Activated CD4-positive, alpha-beta T cell treated with anti-CD3 and anti-CD28 coated beads for 36 hours (primary cell): ENCODE measurements around the gene CTSC. TPM values are rescaled to one million over a fixed set of nuclear protein-coding genes. Genes with fewer than 3 reads are reported as not detected.

ENCODE experiments used
- ATAC-seq: fragments of 200-7000 bp; cut with Tn5 transposase; one replicate; pipeline ENCODE4 v1.10.0; 2021; ENCODE audit warnings: mild to moderate bottlenecking, moderate library complexity
- CTCF ChIA-PET: fragments of 350-600 bp; sonication (Branson Sonifier 250); formaldehyde crosslinking; loops from one replicate; lab custom pipeline; 2021; ENCODE audit warnings: antibody characterized with exemption; lab: Charles Lee
- POLR2A ChIA-PET: fragments of 350-600 bp; sonication (Branson Sonifier 250); formaldehyde crosslinking; loops from one replicate; lab custom pipeline; 2021; ENCODE audit warnings: antibody characterized with exemption, inconsistent platforms; lab: Charles Lee
- DNase-seq: peaks from one replicate; pipeline ENCODE4 v3.0.0-alpha.2; 2020
- H3K27ac Mint-ChIP-seq: one replicate; pipeline ENCODE4 v1.8.0; 2021; ENCODE audit warnings: mixed read lengths
- H3K27me3 Mint-ChIP-seq: one replicate; pipeline ENCODE4 v1.8.0; 2021; ENCODE audit warnings: mixed read lengths
- H3K36me3 Mint-ChIP-seq: one replicate; pipeline ENCODE4 v1.8.0; 2021; ENCODE audit warnings: low read depth, mixed read lengths
- H3K4me1 Mint-ChIP-seq: one replicate; pipeline ENCODE4 v1.8.0; 2021; ENCODE audit warnings: mixed read lengths
- H3K4me3 Mint-ChIP-seq: one replicate; pipeline ENCODE4 v1.8.0; 2021; ENCODE audit warnings: mild to moderate bottlenecking, moderate library complexity, mixed read lengths
- H3K9me3 Mint-ChIP-seq: one replicate; pipeline ENCODE4 v1.8.0; 2021; ENCODE audit warnings: low read depth, mixed read lengths
- intact Hi-C, 2 experiments: fragments of 100-400 bp; cut with DNase I in 1 of 2; cut with micrococcal nuclease in 1 of 2; formaldehyde crosslinking; loops; one replicate each; pipeline versions ENCODE4 v1.14.2 to v1.15.1; 2022 to 2024; cut with DNase I, micrococcal nuclease
- total RNA-seq, 2 experiments: library from RNA; stranded (reverse); gene quantifications; one replicate each; pipeline ENCODE4 v1.2.3, GENCODE V29; 2021

CTSC gene
- total RNA-seq, 2 experiments from 2014 or later: 53.1 to 59.4 TPM

DNA sequence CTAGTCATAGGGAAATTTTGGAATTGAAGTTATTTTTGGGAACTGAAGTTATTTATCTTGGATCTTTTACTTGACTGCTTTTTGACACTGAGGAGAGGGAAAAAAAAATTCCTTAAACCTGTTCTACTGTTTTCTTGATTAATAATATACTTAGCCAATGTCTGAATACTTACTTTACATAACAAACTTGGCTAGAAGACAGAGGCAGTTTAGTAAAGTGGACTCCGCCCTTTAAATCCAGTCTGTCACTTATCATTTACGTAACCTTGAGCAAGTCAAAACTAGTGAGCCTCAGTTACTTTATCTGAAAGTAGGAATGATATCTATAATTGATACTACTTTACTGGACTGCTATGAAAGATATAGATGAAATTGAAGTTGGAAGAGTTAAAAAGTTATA is 19.5 kb downstream of the CTSC start:
- no peak overlapping the region for H3K4me3 Mint-ChIP-seq
- ATAC-seq (no peak), DNase-seq (no peak)
- H3K27ac Mint-ChIP-seq: no peak overlapping the region
- H3K27me3 Mint-ChIP-seq: no peaks in the 10 kb centered on the region
- intact Hi-C loops: no loop called here
- no peaks in the 10 kb centered on the region for H3K9me3 Mint-ChIP-seq
- ChIA-PET POLR2A (no interaction called here), CTCF (no interaction called here)
- peaks cover 24% of the 10 kb centered on the region for H3K36me3 Mint-ChIP-seq
- H3K4me1 Mint-ChIP-seq: peaks cover 19% of the 10 kb centered on the region

DNA sequence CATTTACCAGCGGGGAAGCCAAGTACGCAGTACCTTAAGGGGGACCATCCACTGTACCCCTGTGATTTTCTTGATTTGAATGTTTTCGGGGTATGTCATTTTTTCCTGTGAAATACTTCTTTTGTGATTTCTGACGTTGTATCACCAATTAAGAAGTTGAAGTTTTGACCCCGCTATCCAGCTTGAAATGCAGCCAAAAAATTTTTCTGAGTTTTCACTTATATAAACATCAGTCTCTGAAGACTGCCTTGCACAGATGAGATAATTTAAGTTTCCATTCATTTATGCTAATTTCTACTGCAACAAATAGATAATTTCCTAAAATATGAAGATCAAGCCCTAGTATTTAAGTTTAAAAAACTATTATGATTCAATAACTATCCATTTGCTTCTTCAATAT is 20.0 kb downstream of the CTSC start:
- DNase-seq (no peak), ATAC-seq (no peak)
- ChIA-PET CTCF (no interaction called here), POLR2A (no interaction called here)
- Mint-ChIP-seq H3K4me1 (peaks cover 19% of the 10 kb centered on the region), H3K27me3 (no peaks in the 10 kb centered on the region), H3K27ac (no peak overlapping the region), H3K4me3 (no peak overlapping the region), H3K36me3 (peaks cover 22% of the 10 kb centered on the region), H3K9me3 (no peaks in the 10 kb centered on the region)
- intact Hi-C loops: no loop called here

DNA sequence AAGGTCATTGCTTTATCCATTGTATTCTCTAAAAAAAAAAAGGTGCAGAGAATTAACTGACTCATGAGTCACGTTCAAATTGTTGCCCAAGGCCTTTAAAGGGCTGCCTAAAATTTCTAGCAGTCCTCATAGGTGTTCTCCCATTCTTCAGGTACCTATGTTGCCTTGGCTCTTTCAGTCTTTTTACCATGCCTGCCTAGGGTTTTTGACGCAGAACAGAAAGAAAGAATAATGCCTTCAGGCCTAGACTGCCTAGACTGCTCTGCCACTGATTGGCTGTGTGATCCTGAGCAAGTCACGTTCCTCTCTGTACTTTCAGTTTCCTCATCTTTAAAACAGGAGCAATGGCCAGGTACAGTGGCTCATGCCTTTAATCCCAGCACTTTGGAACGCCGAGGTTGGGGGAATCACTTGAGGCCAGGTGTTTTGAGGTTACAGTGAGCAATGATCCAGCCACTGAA is 21.5 kb downstream of the CTSC start:
- ATAC-seq (no peak), DNase-seq (no peak)
- Mint-ChIP-seq H3K27ac (no peak overlapping the region), H3K9me3 (no peaks in the 10 kb centered on the region), H3K27me3 (no peaks in the 10 kb centered on the region), H3K4me3 (no peak overlapping the region), H3K36me3 (peaks cover 18% of the 10 kb centered on the region), H3K4me1 (peaks cover 11% of the 10 kb centered on the region)
- intact Hi-C loops: no loop called here
- POLR2A ChIA-PET: no interaction called here
- CTCF ChIA-PET: interaction anchor here (0.6 kb wide), 1 partner anchor 1299 kb away, joined by 5 read pairs; no protein-coding TSS in a partner anchor

DNA sequence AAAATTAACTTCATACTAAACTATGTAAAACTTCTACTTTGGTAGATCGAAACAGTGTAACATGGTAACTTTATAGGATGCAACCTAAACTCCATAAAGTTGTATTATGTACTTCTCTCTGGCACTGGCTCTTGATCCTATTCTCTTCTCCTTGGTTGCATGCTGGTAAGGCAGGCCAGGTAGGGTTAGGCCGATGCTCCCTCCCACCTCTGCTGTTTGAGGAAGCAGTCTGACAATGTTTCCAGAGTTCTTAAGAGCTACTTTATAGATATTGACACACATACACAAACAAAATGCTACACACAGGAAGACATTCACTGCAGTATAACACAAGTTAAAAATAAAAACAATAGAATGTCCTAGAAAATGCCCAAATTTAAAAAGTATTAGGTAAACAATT is 22.5 kb downstream of the CTSC start:
- Mint-ChIP-seq H3K9me3 (no peaks in the 10 kb centered on the region), H3K27me3 (no peaks in the 10 kb centered on the region), H3K4me1 (peaks cover 7% of the 10 kb centered on the region), H3K27ac (no peak overlapping the region), H3K4me3 (no peak overlapping the region), H3K36me3 (peaks cover 18% of the 10 kb centered on the region)
- DNase-seq: no peak
- ChIA-PET CTCF (no interaction called here), POLR2A (no interaction called here)
- intact Hi-C loops: no loop called here
- no peak for ATAC-seq

DNA sequence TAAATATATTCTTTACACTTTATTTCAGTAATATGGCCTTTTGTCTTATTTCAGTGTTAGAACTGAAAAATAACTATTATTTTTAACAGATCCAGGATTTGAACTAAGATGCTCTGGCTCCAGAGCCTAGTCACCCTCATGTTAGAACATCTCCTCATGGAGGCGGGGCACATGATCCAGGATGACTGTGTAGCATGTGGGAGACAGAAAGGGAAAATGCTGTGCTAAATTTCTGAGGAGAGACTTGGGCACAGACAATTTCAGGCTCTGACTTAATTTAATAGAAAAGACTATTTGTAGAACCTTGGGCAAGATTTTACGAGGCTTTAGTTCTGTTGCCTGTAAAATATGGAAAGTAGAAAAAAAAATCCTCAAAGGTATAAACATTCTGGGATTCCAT is 24.1 kb downstream of the CTSC start:
- Mint-ChIP-seq H3K9me3 (no peaks in the 10 kb centered on the region), H3K4me1 (peaks cover 7% of the 10 kb centered on the region), H3K27me3 (no peaks in the 10 kb centered on the region), H3K4me3 (no peak overlapping the region), H3K27ac (no peak overlapping the region), H3K36me3 (peaks cover 27% of the 10 kb centered on the region)
- ChIA-PET POLR2A (no interaction called here), CTCF (no interaction called here)
- ATAC-seq (no peak), DNase-seq (no peak)
- intact Hi-C loops: no loop called here

DNA sequence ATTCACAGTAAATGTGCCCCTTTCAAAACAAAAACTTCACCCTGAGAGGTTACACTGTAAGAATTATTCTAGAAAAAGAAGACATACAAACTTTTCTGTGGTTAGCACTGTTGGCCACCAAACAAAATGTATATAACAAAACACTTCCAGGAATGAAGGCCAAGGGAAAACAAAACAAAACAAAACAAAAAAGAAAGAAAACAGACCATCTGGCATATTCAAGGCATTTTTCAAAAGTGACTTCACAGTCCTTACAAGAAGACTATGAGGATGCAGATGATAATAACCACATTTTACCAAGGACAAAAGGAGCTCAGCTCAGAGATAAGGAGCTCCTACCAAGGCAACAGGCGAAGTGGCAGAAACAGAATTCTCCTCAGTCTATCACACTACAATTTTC is 24.9 kb downstream of the CTSC start:
- no peaks in the 10 kb centered on the region for H3K9me3 Mint-ChIP-seq
- CTCF ChIA-PET: no interaction called here
- no peak for DNase-seq
- no peak for ATAC-seq
- no peaks in the 10 kb centered on the region for H3K27me3 Mint-ChIP-seq
- no peak overlapping the region for H3K4me3 Mint-ChIP-seq
- POLR2A ChIA-PET: no interaction called here
- H3K36me3 Mint-ChIP-seq: peaks cover 33% of the 10 kb centered on the region
- peaks cover 12% of the 10 kb centered on the region for H3K4me1 Mint-ChIP-seq
- H3K27ac Mint-ChIP-seq: no peak overlapping the region
- intact Hi-C loops: no loop called here

DNA sequence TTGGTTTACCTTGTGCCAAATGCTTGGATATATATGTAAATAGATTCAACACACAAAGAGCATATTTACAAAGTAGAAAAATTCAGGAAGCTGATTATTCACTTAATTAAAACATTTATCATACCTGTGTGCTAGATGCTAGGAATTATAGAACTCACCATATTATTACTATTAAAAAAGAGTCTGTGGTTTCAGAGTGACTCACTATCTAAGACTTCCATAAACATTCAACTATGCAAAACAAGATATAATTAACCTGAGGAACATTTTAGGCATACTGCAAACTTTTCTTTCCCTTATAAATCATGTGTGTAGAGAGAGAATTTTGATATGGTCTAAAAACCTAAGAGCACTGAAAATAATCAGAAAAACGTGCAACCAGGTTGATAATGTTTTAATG is 27.3 kb downstream of the CTSC start:
- no peak for DNase-seq
- peaks cover 50% of the 10 kb centered on the region for H3K36me3 Mint-ChIP-seq
- intact Hi-C loops: no loop called here
- CTCF ChIA-PET: no interaction called here
- no peak for ATAC-seq
- H3K4me1 Mint-ChIP-seq: peaks cover 14% of the 10 kb centered on the region
- H3K27me3 Mint-ChIP-seq: no peaks in the 10 kb centered on the region
- POLR2A ChIA-PET: no interaction called here
- H3K4me3 Mint-ChIP-seq: no peak overlapping the region
- no peak overlapping the region for H3K27ac Mint-ChIP-seq
- no peaks in the 10 kb centered on the region for H3K9me3 Mint-ChIP-seq

DNA sequence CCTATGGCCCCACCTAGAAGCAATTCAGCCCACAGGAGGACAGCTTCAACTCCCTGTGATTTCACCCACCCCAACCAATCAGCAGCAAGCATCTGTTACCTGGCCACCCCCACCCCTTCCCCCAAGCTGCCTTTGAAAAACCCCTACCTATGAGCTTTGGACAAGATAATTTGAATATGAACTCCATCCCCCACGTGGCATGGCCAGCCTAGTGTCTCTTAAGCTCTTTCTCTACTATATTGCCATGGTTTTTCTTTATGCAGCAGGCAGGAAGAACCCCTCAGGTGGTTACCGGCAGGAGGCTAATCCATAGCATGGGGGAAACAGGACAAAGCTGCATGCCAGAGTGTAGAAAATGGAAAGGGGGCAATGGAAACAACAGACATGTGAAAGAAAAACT is 29.0 kb downstream of the CTSC start:
- Mint-ChIP-seq H3K9me3 (no peaks in the 10 kb centered on the region), H3K27me3 (no peaks in the 10 kb centered on the region), H3K4me3 (no peak overlapping the region), H3K4me1 (peaks cover 16% of the 10 kb centered on the region), H3K36me3 (peaks cover 59% of the 10 kb centered on the region), H3K27ac (no peak overlapping the region)
- POLR2A ChIA-PET: no interaction called here
- intact Hi-C loops: no loop called here
- ATAC-seq: no peak
- CTCF ChIA-PET: no interaction called here
- DNase-seq: no peak

DNA sequence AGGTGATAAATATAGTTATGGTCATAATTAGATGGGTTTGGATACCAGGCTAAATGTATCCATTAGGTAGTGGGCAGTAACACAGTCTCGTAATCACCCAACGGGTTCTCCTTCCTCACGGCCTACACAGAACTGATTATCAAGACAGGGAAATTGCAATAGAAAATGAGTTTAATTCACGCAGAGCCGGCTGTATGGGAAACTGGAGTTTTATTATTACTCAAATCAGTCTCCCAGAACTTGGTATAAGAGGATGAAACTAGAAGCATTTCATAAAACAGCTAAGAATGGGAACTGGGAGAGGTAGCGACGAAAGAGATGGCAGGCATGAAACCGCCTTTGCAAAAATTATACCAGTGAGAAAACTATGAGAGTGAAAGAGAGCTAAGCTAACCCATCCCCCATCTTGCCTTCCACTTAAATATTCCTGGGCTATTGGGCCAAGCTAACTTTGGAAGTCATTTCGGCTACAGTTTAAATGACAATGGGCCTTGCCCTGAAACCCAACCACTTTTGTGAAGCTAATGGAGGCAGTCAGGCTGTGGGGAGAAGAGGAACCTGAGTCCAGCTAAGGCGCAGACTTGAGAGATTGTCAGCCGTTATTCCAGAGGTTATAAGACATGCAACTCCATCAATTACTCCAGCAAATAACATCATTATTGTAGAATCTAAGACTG is 29.6 kb downstream of the CTSC start:
- Mint-ChIP-seq H3K27me3 (no peaks in the 10 kb centered on the region), H3K27ac (no peak overlapping the region), H3K4me3 (no peak overlapping the region), H3K4me1 (peaks cover 22% of the 10 kb centered on the region), H3K9me3 (no peaks in the 10 kb centered on the region), H3K36me3 (peaks cover 60% of the 10 kb centered on the region)
- ChIA-PET POLR2A (no interaction called here), CTCF (interaction anchor here (0.6 to 1.2 kb wide), 3 partner anchors 13 to 51 kb away, joined by 3 to 5 read pairs (median 3); no protein-coding TSS in a partner anchor)
- DNase-seq (no peak), ATAC-seq (peak; percentile 28)
- intact Hi-C loops: no loop called here

DNA sequence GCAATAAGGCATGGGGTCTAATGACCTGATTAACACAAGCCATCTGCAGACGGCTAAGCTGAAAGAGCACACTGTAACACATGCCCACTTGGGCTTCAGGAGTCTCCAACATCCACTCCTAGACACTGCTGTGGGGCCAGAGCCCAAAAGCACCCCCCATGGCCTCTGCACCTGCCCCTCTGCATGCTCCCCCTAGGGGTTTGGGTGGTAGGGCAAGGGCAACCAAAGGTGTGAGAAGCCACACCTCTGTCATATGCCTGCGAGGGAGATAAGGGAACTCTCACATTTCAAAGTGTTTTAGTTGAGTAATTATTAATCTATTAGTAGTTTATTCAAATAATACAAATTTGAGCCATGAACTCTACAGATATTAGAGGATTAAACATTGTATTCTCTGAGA is 30.8 kb downstream of the CTSC start:
- peaks cover 25% of the 10 kb centered on the region for H3K4me1 Mint-ChIP-seq
- no peak overlapping the region for H3K27ac Mint-ChIP-seq
- no peak overlapping the region for H3K4me3 Mint-ChIP-seq
- peaks cover 53% of the 10 kb centered on the region for H3K36me3 Mint-ChIP-seq
- CTCF ChIA-PET: interaction anchor here (0.6 to 1.2 kb wide), 2 partner anchors 21 to 53 kb away, joined by 3 to 5 read pairs; no protein-coding TSS in a partner anchor
- POLR2A ChIA-PET: no interaction called here
- H3K27me3 Mint-ChIP-seq: no peaks in the 10 kb centered on the region
- intact Hi-C loops: no loop called here
- ATAC-seq (no peak), DNase-seq (no peak)
- no peaks in the 10 kb centered on the region for H3K9me3 Mint-ChIP-seq

DNA sequence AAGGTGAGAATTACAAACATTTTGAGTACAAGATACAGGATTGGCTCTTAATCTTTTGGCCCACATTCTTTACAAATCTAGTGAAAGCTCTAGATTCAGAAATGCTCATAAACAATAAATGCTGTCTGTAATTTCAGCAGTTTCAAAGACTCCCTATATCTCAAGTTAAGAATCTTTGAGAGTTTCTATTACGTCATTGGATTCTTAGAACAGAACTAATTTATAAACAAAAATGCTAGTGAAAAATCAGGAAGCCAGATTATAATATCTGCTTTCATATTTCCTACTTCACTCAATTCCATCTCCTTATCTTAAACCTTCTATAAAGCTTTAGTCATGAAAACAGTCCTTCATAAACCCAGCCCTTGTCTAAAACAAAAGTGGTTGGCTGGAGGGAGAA is 32.1 kb downstream of the CTSC start:
- Mint-ChIP-seq H3K9me3 (no peaks in the 10 kb centered on the region), H3K4me1 (peaks cover 39% of the 10 kb centered on the region), H3K36me3 (peaks cover 57% of the 10 kb centered on the region), H3K27ac (no peak overlapping the region), H3K27me3 (no peaks in the 10 kb centered on the region), H3K4me3 (no peak overlapping the region)
- DNase-seq (no peak), ATAC-seq (no peak)
- intact Hi-C loops: no loop called here
- ChIA-PET CTCF (no interaction called here), POLR2A (interaction anchor here (0.6 kb wide), 1 partner anchor 211 kb away, joined by 6 read pairs; no protein-coding TSS in a partner anchor)

DNA sequence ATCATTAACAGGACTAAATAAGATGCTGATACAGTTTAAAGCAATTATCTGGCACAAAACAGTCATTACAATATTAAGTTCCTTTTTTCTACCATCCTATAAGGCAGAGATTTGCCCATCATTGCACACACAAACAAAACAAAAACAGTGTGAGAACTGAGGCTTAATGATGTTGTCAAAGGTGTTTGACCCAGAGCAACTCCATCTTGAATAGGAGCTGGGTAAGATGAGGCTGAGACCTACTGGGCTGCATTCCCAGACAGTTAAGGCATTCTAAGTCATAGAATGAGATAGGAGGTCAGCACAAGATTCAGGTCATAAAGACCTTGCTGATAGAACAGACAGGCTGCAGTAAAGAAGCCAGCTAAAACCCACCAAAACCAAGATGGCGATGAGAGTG is 33.2 kb downstream of the CTSC start:
- ChIA-PET POLR2A (no interaction called here), CTCF (no interaction called here)
- ATAC-seq (no peak), DNase-seq (no peak)
- intact Hi-C loops: loop anchor here in 1 of 2 experiments (5.0 kb wide), 1 partner anchor 127 kb away; the partner anchor contains the start of gene RAB38
- Mint-ChIP-seq H3K4me1 (peaks cover 41% of the 10 kb centered on the region), H3K27ac (no peak overlapping the region), H3K9me3 (no peaks in the 10 kb centered on the region), H3K36me3 (peaks cover 59% of the 10 kb centered on the region), H3K4me3 (no peak overlapping the region), H3K27me3 (no peaks in the 10 kb centered on the region)
